Activated T-cell treated with anti-CD3 and anti-CD28 coated beads for 48 hours (primary cell): ENCODE results near the gene NRL.
"Not testable (repeated sequence)": the region's sequence is repeated elsewhere in the genome, so short reads cannot be mapped to it uniquely, and the experiment has no call there.

Source experiments
- DNase-seq: peaks from one replicate; pipeline ENCODE4 v3.0.0-alpha.2; 2020; ENCODE audit warnings: low read depth

Gene NRL

GRCh38 chr14:24051789-24052655 lies 62.7 kb downstream of the NRL start, which contains the start of gene CARMIL3:
TSS of gene CARMIL3 (plus strand) at chr14:24052009. CDS start at chr14:24052154, 145 bp downstream.
- peak; percentile 55 for DNase-seq

- no peak for DNase-seq
Measured at GRCh38 chr14:24051176-24051788, 63.5 kb downstream of the NRL start.

- DNase-seq: not testable (repeated sequence)
Measured at GRCh38 chr14:24050753-24051152, 64.0 kb downstream of the NRL start.

- not testable (repeated sequence) for DNase-seq
Measured at GRCh38 chr14:24049002-24049401, 65.7 kb downstream of the NRL start.

- no peak for DNase-seq
Measured at GRCh38 chr14:24042746-24043145, 72.0 kb downstream of the NRL start.

GRCh38 chr14:24040692-24041091 lies 74.1 kb downstream of the NRL start:
- no peak for DNase-seq

GRCh38 chr14:24038686-24039085 lies 76.1 kb downstream of the NRL start:
- DNase-seq: no peak

GRCh38 chr14:24037658-24038037 lies 77.1 kb downstream of the NRL start:
- DNase-seq: no peak

- DNase-seq: not testable (repeated sequence)
Measured at GRCh38 chr14:24036963-24037657, 77.6 kb downstream of the NRL start.

- DNase-seq: peak; percentile 53
Measured at GRCh38 chr14:24036169-24036962, 78.4 kb downstream of the NRL start.

GRCh38 chr14:24035769-24036168 lies 79.0 kb downstream of the NRL start:
- DNase-seq: not testable (repeated sequence)

- DNase-seq: no peak
Measured at GRCh38 chr14:24032727-24033418, 81.9 kb downstream of the NRL start.

- DNase-seq: not testable (repeated sequence)
Measured at GRCh38 chr14:24031331-24031730, 83.4 kb downstream of the NRL start.

- not testable (repeated sequence) for DNase-seq
Measured at GRCh38 chr14:24029687-24030086, 85.1 kb downstream of the NRL start.
